Thyroid gland (tissue), 4 donors: ENCODE data around the gene TLE4.

Source experiments
- POLR2A ChIP-seq, 2 donors: fragments of 450-650 bp; IDR thresholded peaks; one replicate each; pipeline ENCODE4 v1.6.1; 2017; ENCODE audit warnings: antibody characterized with exemption in 2 of 2, mild to moderate bottlenecking in 2 of 2, moderate library complexity in 1 of 2
- TF ChIP-seq, protein P1 (sequence below), 6 experiments: fragments of 200-600 bp in 3 of 6; fragments of 450-650 bp in 3 of 6; sonication (generic) in 3 of 6; IDR thresholded peaks; one replicate each; pipeline ENCODE4 v1.5.1; 2016 to 2019; ENCODE audit warnings: antibody characterized with exemption in 6 of 6, mild to moderate bottlenecking in 2 of 6, inconsistent platforms in 1 of 6, moderate library complexity in 1 of 6

DNA sequence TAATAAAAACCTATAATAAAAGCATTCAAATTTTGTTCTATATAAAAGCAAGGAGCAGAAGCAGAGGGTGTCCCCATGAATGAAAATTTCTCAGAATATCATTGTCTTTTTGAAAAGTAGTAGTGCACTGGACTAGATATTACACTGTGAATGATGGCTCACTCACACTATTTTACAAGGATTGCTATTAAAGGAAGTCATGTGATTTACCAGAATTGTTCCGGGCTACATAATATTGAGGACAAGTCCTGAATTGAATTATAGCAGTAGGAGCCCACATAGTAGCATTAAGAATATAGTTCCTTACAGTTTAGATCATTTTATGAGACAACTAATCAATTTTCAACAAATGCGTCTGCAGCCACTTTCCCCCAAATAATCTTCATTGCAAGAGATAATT lies 7.7 kb upstream of the TLE4 start:
- TF ChIP-seq, protein P1, sequence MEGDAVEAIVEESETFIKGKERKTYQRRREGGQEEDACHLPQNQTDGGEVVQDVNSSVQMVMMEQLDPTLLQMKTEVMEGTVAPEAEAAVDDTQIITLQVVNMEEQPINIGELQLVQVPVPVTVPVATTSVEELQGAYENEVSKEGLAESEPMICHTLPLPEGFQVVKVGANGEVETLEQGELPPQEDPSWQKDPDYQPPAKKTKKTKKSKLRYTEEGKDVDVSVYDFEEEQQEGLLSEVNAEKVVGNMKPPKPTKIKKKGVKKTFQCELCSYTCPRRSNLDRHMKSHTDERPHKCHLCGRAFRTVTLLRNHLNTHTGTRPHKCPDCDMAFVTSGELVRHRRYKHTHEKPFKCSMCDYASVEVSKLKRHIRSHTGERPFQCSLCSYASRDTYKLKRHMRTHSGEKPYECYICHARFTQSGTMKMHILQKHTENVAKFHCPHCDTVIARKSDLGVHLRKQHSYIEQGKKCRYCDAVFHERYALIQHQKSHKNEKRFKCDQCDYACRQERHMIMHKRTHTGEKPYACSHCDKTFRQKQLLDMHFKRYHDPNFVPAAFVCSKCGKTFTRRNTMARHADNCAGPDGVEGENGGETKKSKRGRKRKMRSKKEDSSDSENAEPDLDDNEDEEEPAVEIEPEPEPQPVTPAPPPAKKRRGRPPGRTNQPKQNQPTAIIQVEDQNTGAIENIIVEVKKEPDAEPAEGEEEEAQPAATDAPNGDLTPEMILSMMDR (IDR thresholded peaks at IDR 0.05): no peak
- TF ChIP-seq POLR2A (IDR thresholded peaks at IDR 0.05): no peak
